Uterus (tissue), 2 donors: ENCODE data around the gene CAPN7.

ENCODE experiments used
- CTCF ChIP-seq, 4 experiments: fragments of 200-600 bp in 2 of 4; fragments of 450-650 bp in 2 of 4; sonication (generic) in 2 of 4; IDR thresholded peaks; one replicate each; pipeline ENCODE4 v1.5.1; 2016 to 2019; ENCODE audit warnings: antibody characterized with exemption in 4 of 4, mild to moderate bottlenecking in 2 of 4, moderate library complexity in 1 of 4
- POLR2A ChIP-seq, 2 donors: fragments of 450-650 bp; IDR thresholded peaks; one replicate each; pipeline ENCODE4 v1.6.1; 2016; ENCODE audit warnings: antibody characterized with exemption in 2 of 2, mild to moderate bottlenecking in 1 of 2, moderate library complexity in 1 of 2

- no peak for TF ChIP-seq CTCF (IDR thresholded peaks at IDR 0.05)
- no peak for TF ChIP-seq POLR2A (IDR thresholded peaks at IDR 0.05)
Observed at GRCh38 chr3:15206662-15207576, 873 bp downstream of the CAPN7 start.
